ENCODE measurements around the gene ZNF497. TPM values are rescaled to one million over a fixed set of nuclear protein-coding genes. Genes with fewer than 3 reads are reported as not detected.

ZNF497 gene
- total RNA-seq, 2 donors from 2014 or later = 6.6 to 11.0 TPM

- no peak for DNase-seq (ENCODE audit: low spot score)
- Histone ChIP-seq H3K4me1 (replicated peaks) (no peaks in the 10 kb centered on the region), H3K9me3 (no peaks in the 10 kb centered on the region), H3K27ac (no peak overlapping the region), H3K4me3 (no peak overlapping the region), H3K27me3 (replicated peaks; ENCODE audit: insufficient read depth) (peaks cover 3% of the 10 kb centered on the region), H3K36me3 (no peaks in the 10 kb centered on the region)
- 84% methylated on average over 15 of the region's 15 CpGs for WGBS
- no peak for TF ChIP-seq CTCF (IDR thresholded peaks at IDR 0.05)
- TF ChIP-seq POLR2A (IDR thresholded peaks at IDR 0.05) = no peak
- no peak for TF ChIP-seq POLR2AphosphoS5 (IDR thresholded peaks at IDR 0.05)
- intact Hi-C loops (cut with DNase I) = no loop called here
Observed at GRCh38 chr19:58353717-58354477, 8.7 kb downstream of the ZNF497 start.

DNA sequence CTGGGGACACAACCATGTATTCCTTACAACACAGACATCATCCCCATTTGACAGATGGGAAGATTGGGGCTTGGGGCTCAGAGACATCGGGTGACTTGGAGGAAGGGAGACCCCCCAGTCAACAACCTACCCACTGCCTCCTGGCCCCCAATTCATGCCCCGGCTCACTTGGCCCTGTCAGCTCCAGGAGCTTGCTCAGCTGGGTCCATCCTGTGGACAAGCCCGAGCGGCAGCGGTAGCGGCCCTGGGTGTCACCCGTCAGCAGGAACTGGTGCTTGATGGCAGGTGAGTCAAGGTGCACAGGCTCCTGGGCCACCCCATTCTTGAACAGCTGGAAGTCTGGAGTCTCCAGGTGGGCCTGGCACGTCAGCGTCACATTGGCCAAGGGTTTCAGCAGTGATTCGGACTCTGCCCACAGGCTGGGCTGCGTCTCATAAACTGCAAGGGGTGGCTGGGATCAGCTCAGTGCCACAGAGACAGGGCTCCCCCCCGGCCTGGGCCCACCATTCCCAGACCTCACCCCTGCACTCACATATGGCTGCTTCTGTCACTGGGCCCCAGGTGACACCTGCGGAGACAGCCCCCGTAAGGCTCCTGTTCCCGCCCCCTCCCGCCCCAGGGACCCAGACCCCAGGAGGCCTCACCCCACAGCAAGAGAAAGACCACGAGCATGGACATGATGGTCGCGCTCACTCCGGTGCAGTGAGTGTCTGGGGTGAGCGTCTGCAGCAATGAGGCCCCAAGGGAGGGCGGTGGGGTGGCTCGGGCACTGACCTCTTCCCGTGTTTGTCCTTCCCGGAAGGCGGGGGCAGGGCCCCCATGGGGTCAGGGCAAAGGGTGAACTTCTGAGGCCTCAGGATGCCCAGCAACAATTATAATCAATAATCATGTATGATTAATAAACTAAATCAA lies 9.5 kb downstream of the ZNF497 start, which contains the start of gene A1BG:
Gene A1BG (minus strand): TSS at position 733 of the 912 bp plus-strand sequence. CDS start 55 bp downstream, at position 678.
- WGBS = 82% methylated on average over 25 of the region's 26 CpGs
- no peak within 1 kb of the TSS for H3K27ac ChIP-seq
- TF ChIP-seq POLR2AphosphoS5 (IDR thresholded peaks at IDR 0.05) = no peak
- no peak for TF ChIP-seq POLR2A (IDR thresholded peaks at IDR 0.05)
- no peak for TF ChIP-seq CTCF (IDR thresholded peaks at IDR 0.05)
- no peaks in the 10 kb centered on the region for H3K9me3 ChIP-seq
- intact Hi-C loops (cut with DNase I) = no loop called here
- no peak for DNase-seq (ENCODE audit: low spot score)
- H3K36me3 ChIP-seq = no peaks in the 10 kb centered on the region
- no peaks in the 10 kb centered on the region for H3K4me1 ChIP-seq (replicated peaks)
- peaks cover 3% of the 10 kb centered on the region for H3K27me3 ChIP-seq (replicated peaks; ENCODE audit: insufficient read depth)
- H3K4me3 ChIP-seq = no peak within 1 kb of the TSS

DNA sequence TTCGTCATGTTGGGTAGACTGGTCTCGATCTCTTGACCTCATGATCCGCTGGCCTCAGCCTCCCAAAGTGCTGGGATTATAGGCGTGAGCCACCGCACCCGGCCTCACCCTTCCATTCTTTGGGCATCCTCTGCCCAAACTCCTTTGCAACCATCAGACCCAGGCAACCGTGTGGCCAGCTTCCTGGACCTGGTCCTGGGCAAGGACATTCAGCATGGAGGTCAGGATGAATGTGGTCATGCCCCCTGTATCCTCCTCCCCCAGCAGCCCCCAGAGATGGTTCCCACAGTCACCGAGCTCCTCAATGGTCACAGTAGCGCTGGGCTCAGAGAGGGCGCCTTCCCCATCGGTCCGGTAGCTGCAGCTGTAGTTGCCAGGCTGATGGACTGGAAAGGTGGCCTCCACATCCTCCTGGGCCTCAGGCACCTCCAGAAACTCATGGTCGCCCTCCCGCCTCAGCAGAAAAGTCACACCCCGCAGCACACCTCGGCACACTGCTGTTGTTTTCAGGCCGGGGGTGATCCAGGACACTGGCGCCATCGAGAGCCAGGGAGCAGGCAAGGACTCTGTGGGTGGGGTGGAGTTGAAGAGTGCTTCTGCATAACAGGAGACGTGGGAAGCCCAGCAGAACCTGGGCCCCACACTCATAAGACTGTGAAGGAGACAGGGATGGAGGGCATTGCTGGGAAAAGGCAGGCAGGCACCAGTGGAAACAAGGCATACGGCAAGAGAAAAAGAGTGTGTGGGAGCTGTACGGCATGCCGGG lies 10.4 kb downstream of the ZNF497 start:
- TF ChIP-seq CTCF (IDR thresholded peaks at IDR 0.05) (no peak), POLR2AphosphoS5 (IDR thresholded peaks at IDR 0.05) (no peak), POLR2A (IDR thresholded peaks at IDR 0.05) (no peak)
- no peak overlapping the region for H3K27ac ChIP-seq
- H3K27me3 ChIP-seq (replicated peaks; ENCODE audit: insufficient read depth) = peaks cover 3% of the 10 kb centered on the region
- DNase-seq (ENCODE audit: low spot score) = no peak
- H3K9me3 ChIP-seq = no peaks in the 10 kb centered on the region
- H3K36me3 ChIP-seq = no peaks in the 10 kb centered on the region
- WGBS = 84% methylated on average over 23 of the region's 23 CpGs
- H3K4me1 ChIP-seq (replicated peaks) = no peaks in the 10 kb centered on the region
- no peak overlapping the region for H3K4me3 ChIP-seq
- intact Hi-C loops (cut with DNase I) = no loop called here

- Histone ChIP-seq H3K27me3 (replicated peaks; ENCODE audit: insufficient read depth) (peaks cover 3% of the 10 kb centered on the region), H3K9me3 (no peaks in the 10 kb centered on the region), H3K4me3 (no peak overlapping the region), H3K27ac (no peak overlapping the region), H3K4me1 (replicated peaks) (no peaks in the 10 kb centered on the region), H3K36me3 (no peaks in the 10 kb centered on the region)
- TF ChIP-seq CTCF (IDR thresholded peaks at IDR 0.05) = no peak
- TF ChIP-seq POLR2AphosphoS5 (IDR thresholded peaks at IDR 0.05) = no peak
- no peak for TF ChIP-seq POLR2A (IDR thresholded peaks at IDR 0.05)
- no peak for DNase-seq (ENCODE audit: low spot score)
- intact Hi-C loops (cut with DNase I) = no loop called here
- 86% methylated on average over 9 of the region's 9 CpGs for WGBS
Observed at GRCh38 chr19:58351558-58351878, 11.0 kb downstream of the ZNF497 start.
